AG10803 (cell line): ENCODE measurements around the gene TANC1.

Experiments used
- DNase-seq: peaks from one replicate; pipeline ENCODE4 v3.0.0; 2010; ENCODE audit warnings: low read depth
- H3K4me3 ChIP-seq: 2 replicates; pipeline ENCODE4 v1.5.1; 2011; ENCODE audit warnings: mild to moderate bottlenecking, low read length, control low read depth
- TF ChIP-seq, protein P1 (sequence below): conservative IDR thresholded peaks from 2 replicates; pipeline ENCODE4 v1.5.1; 2011; ENCODE audit warnings: mild to moderate bottlenecking, low read length, control low read depth, inconsistent platforms

TANC1 gene

DNA sequence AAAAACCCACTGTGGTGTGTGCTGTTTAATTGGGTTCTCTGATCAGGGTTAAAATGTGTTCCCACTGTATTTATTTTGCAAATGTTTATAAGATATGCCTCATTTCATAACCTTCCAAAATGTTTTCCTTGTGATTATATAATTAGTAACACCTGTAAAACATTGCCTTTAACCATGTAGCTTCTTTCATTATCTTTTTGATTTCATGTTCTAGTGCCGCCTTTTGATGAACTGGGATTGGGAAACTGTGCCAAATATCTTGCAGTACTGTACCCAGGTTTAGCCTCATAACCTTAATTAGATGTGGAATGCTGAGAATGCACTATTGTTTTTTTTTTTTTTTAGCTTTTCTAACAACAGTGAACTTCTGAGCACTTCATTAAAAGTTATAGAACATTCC lies 96.9 kb downstream of the TANC1 start:
- TF ChIP-seq, protein P1, sequence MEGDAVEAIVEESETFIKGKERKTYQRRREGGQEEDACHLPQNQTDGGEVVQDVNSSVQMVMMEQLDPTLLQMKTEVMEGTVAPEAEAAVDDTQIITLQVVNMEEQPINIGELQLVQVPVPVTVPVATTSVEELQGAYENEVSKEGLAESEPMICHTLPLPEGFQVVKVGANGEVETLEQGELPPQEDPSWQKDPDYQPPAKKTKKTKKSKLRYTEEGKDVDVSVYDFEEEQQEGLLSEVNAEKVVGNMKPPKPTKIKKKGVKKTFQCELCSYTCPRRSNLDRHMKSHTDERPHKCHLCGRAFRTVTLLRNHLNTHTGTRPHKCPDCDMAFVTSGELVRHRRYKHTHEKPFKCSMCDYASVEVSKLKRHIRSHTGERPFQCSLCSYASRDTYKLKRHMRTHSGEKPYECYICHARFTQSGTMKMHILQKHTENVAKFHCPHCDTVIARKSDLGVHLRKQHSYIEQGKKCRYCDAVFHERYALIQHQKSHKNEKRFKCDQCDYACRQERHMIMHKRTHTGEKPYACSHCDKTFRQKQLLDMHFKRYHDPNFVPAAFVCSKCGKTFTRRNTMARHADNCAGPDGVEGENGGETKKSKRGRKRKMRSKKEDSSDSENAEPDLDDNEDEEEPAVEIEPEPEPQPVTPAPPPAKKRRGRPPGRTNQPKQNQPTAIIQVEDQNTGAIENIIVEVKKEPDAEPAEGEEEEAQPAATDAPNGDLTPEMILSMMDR: no peak
- DNase-seq: peak; percentile 72
- no peak overlapping the region for H3K4me3 ChIP-seq

DNA sequence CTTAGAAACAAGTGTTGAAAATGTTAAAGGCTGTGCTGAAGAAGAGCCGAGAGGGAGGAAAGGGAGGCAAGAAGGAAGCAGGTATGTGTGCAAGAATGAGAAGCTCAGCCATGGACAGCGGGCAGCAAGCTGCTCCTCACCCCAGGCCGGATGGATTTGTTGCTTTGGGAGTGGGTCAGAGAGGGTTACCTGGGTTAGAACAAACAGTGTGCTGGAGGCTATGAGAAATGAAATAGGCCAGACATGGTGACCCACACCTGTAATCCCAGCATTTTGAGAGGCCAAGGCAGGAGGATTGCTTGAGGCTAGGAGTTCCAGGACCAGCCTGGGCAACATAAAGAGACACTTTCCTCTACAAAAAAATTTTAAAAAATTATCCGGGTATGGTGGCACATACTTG lies 97.5 kb downstream of the TANC1 start:
- TF ChIP-seq, protein P1: no peak
- no peak for DNase-seq

DNA sequence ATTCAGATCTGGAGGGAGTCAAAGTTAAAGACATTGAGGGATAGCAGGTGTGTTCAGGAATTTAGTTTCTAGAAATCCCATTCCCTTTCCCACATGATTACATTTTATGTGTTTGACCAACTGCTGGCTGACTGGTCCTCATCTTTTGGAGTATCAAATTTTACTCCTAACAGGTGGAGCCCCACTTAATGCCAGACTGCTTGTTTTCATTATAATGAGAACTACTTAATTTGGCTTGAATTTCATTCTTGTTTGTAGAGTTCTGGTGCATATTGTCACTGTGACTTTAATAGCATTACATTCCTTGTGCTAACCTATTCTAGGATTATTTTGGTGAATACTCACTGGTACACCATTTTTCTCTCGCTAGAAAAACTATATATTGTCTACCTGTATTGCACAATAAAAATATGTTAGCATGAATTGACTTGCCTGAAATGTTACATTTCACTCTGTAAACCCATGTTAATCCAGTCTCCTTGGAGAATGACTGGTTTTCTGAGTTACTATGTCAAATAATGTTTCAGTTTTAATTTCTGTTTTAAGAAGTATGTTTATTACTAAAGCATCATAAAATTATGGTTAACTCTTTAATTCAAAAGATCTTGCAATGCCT lies 98.2 kb downstream of the TANC1 start:
- DNase-seq: no peak
- TF ChIP-seq, protein P1: no peak
- H3K4me3 ChIP-seq: no peak overlapping the region

More for the DNA sequence above, 97.5 kb downstream of the TANC1 start:
- H3K4me3 ChIP-seq: no peak overlapping the region

DNA sequence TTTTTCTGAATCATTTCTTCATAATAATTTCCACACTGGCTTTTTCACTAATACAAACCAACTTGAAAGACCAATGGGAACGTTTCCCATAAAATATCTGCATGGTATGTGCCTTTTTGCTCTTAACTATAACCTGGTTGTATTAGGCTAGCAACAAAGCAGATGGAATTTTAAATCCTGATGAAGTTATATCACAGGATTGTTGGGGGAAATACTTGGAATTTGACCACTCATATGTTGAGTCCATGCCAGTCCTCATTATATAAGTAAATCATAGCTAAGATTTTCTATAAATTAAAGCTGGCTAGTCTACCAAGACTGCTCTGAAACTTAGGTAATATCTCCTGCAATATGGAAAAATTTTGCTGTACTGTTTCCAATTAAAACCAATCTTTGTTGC lies 99.5 kb downstream of the TANC1 start:
- no peak for DNase-seq
- no peak overlapping the region for H3K4me3 ChIP-seq
- TF ChIP-seq, protein P1: no peak

DNA sequence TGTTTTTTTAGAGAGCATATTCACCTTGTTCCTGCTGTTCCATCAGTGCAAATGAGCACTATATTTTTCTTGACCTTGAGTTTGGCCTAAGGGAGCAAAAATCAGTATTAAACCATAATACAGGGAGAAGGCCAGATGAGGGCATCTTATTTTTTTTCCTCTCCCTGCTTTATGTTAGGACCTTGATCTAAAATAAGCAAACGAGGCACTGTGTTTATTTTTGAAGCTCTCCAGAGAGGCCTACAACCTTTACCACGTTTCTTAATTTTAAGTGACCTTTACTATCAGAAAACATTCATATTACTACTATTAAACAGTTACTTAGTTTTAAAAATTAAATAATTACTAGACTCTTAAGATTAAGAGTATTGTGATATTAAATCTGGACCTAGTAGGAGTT lies 100.8 kb downstream of the TANC1 start:
- TF ChIP-seq, protein P1: no peak
- no peak for DNase-seq
- no peak overlapping the region for H3K4me3 ChIP-seq

DNA sequence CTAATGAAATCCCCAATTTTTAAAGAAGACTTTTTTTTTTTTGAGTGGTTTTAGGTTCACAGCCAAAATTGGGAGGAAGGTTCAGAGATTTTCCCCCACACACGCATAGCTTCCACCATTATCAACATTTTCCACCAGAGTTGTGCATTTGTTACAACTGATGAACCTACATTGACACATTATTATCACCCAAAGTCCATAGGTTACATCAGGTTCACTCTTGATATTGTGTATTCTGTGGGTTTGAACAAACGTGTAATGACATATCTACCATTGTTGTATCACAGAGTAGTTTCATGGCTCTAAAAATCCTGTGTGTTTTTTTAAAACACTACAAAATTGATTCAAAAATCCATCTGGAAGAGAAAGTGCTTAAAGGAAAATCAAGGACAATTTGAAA lies 101.8 kb downstream of the TANC1 start:
- no peak for DNase-seq
- TF ChIP-seq, protein P1: no peak
- H3K4me3 ChIP-seq: no peak overlapping the region

DNA sequence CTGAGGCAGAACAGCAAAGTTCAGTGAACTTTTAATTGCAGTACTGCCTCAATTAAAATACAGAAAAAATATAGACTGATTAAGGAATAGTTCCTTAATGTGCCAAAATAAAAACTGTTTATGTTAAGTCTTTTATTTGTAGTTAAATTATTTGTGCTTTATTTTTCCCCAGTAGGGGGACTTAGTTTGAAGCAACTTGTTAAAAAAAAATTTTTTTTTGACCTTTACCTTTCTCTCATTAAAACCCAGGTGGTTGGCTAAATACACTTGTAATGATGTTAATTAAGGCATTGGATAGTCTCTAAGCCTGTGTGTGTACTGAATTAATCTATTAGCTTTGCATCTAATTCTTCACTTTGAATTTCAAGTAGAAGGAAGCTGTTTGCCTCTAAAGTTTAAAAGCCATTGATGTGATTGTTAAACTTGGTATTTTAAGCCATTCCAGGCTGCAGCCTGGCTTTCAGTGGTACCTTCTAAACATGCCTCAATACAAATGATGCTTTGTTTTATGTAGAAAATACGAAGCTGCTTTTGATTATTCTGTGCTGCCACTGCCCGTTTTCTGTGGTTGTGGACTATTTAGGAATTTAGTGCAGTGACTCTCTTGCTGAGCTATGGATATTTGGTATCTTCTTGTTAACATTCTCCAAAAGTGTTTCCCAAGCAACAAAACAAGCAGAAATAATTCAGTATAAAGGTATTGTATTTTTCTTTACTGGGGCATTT lies 102.9 kb downstream of the TANC1 start:
- peak; percentile 96 for DNase-seq
- TF ChIP-seq, protein P1: 0 out of 2 replicates have a peak, but pooled peaks have one; percentile 11
- no peak overlapping the region for H3K4me3 ChIP-seq
